NCI-H446 treated with DMSO at 0.1 percent for 48 hours (cell line): ENCODE measurements around the gene TMEM183A.
"Not testable (repeated sequence)": the region's sequence is repeated elsewhere in the genome, so short reads cannot be mapped to it uniquely, and the experiment has no call there.

Source experiments
- DNase-seq: peaks from one replicate; lab custom pipeline; 2025; lab: John Stamatoyannopoulos, UW

Gene TMEM183A

GRCh38 chr1:202987255-202987654, 19.9 kb upstream of the TMEM183A start:
- no peak for DNase-seq

- DNase-seq = no peak
Observed at GRCh38 chr1:202987922-202988583, 19.1 kb upstream of the TMEM183A start.

GRCh38 chr1:202989879-202990278, 17.3 kb upstream of the TMEM183A start:
- DNase-seq = no peak

GRCh38 chr1:202991112-202991511, 16.1 kb upstream of the TMEM183A start:
- no peak for DNase-seq

GRCh38 chr1:202994756-202995155, 12.4 kb upstream of the TMEM183A start:
- DNase-seq = no peak

- DNase-seq = no peak
Observed at GRCh38 chr1:202998836-202999750, 8.1 kb upstream of the TMEM183A start.

- DNase-seq = no peak
Observed at GRCh38 chr1:203000217-203000944, 6.8 kb upstream of the TMEM183A start.

GRCh38 chr1:203001986-203002385, 5.2 kb upstream of the TMEM183A start:
- no peak for DNase-seq

- no peak for DNase-seq
Observed at GRCh38 chr1:203002951-203003350, 4.2 kb upstream of the TMEM183A start.

- not testable (repeated sequence) for DNase-seq
Observed at GRCh38 chr1:203005395-203006142, 1.6 kb upstream of the TMEM183A start.

GRCh38 chr1:203009185-203009584, 2.0 kb downstream of the TMEM183A start:
- DNase-seq = no peak

- DNase-seq = no peak
Observed at GRCh38 chr1:203011582-203011981, 4.4 kb downstream of the TMEM183A start.

GRCh38 chr1:203017061-203017460, 9.9 kb downstream of the TMEM183A start:
- no peak for DNase-seq

- DNase-seq = no peak
Observed at GRCh38 chr1:203017692-203018091, 10.5 kb downstream of the TMEM183A start.

GRCh38 chr1:203022855-203023254, 15.7 kb downstream of the TMEM183A start:
- DNase-seq = not testable (repeated sequence)

GRCh38 chr1:203025686-203026030, 18.5 kb downstream of the TMEM183A start:
- DNase-seq = no peak

- peak; percentile 74 for DNase-seq
Observed at GRCh38 chr1:203026031-203026665, 19.0 kb downstream of the TMEM183A start, which contains the start of gene PPFIA4. PPFIA4 (plus strand) TSS chr1:203026491; CDS start chr1:203039009, 12,518 bp downstream.

GRCh38 chr1:203026666-203027663, 19.8 kb downstream of the TMEM183A start:
- DNase-seq = no peak

GRCh38 chr1:203028067-203028783, 21.1 kb downstream of the TMEM183A start:
- DNase-seq = peak; percentile 13
